Stomach (tissue), 9 donors: Measurements from ENCODE around the gene MAP3K2. TPM values are rescaled to one million over a fixed set of nuclear protein-coding genes. Genes with fewer than 3 reads are reported as not detected.

Experiments
- DNase-seq, 2 donors: peaks; one replicate each; pipeline versions ENCODE4 v3.0.0 to v3.0.0-alpha.2; 2013 to 2019
- H3K27ac ChIP-seq, 5 donors: fragments of 200-600 bp in 4 of 5; sonication (generic) in 4 of 5; one replicate each; pipeline ENCODE4 v1.5.1; 2013 to 2019; ENCODE audit warnings: mild to moderate bottlenecking in 1 of 5, moderate library complexity in 1 of 5
- H3K27me3 ChIP-seq, 3 donors: fragments of 200-600 bp; sonication (generic); one replicate each; pipeline ENCODE4 v1.5.1; 2017 to 2019; ENCODE audit warnings: mixed run types in 1 of 3
- H3K36me3 ChIP-seq, 4 donors: fragments of 200-600 bp; sonication (generic); 1 replicate in 3 of 4; 2 replicates in 1 of 4; pipeline ENCODE4 v1.5.1; 2016 to 2019
- H3K4me1 ChIP-seq, 4 donors: fragments of 200-600 bp; sonication (generic); one replicate each; pipeline ENCODE4 v1.5.1; 2016 to 2019
- H3K4me3 ChIP-seq, 4 donors: fragments of 200-600 bp; sonication (generic) in 3 of 4; one replicate each; pipeline ENCODE4 v1.5.1; 2016 to 2019; ENCODE audit warnings: mild to moderate bottlenecking in 1 of 4
- H3K9me3 ChIP-seq, 4 donors: fragments of 200-600 bp; sonication (generic); one replicate each; pipeline ENCODE4 v1.5.1; 2016 to 2019
- CTCF ChIP-seq, 7 experiments: fragments of 450-650 bp in 4 of 7; fragments of 200-600 bp in 3 of 7; sonication (generic) in 3 of 7; IDR thresholded peaks; one replicate each; pipeline ENCODE4 v1.5.1; 2016 to 2019; ENCODE audit warnings: antibody characterized with exemption in 7 of 7, control low read depth in 2 of 7, mild to moderate bottlenecking in 1 of 7
- EP300 ChIP-seq: sonication (generic); formaldehyde crosslinking; IDR thresholded peaks from one replicate; pipeline ENCODE4 v1.6.1; 2017; ENCODE audit warnings: antibody characterized with exemption
- POLR2A ChIP-seq, 4 donors: fragments of 450-650 bp; IDR thresholded peaks; one replicate each; pipeline ENCODE4 v1.6.1; 2016; ENCODE audit warnings: antibody characterized with exemption in 4 of 4, control low read depth in 2 of 4, mild to moderate bottlenecking in 1 of 4, moderate library complexity in 1 of 4
- POLR2AphosphoS5 ChIP-seq, 3 donors: sonication (generic); formaldehyde crosslinking; IDR thresholded peaks; one replicate each; pipeline ENCODE4 v1.6.1; 2016; ENCODE audit warnings: antibody characterized with exemption in 3 of 3
- WGBS, 5 donors: extraction: QIAGEN DNeasy Blood & Tissue Kit in 3 of 5; methylation state at CpG; one replicate each; pipeline versions ENCODE4 v1.1.5 to v1.1.7; 2013 to 2018; 5-methylcytosine and 5-hydroxymethylcytosine counted together
- intact Hi-C: fragments of 100-400 bp; cut with DNase I; formaldehyde crosslinking; loops from one replicate; pipeline ENCODE4 v1.15.1; 2023; ENCODE audit warnings: low total_unique reads
- polyA plus RNA-seq, 3 donors: library from polyadenylated mRNA; stranded (reverse); fragments of 200-250 nt; gene quantifications; one replicate each; pipeline ENCODE4 v1.2.3, GENCODE V29; 2013
- total RNA-seq, 5 donors: library from RNA; depleted of rRNA; stranded (reverse); fragments of >200 nt; gene quantifications; one replicate each; pipeline versions ENCODE4 v1.1.0 to v1.2.3, GENCODE V29; 2014 to 2016
- donor health status: healthy with polysubstance abuse.
- donor health status: Bipolar disorder and iron deficiency.
- donor health status: healthy.

MAP3K2 gene
- total and polyA plus RNA-seq, 8 donors, result 3.8 to 141 (median 55.6) TPM

GRCh38 chr2:127422559-127423477 lies 35.0 kb upstream of the MAP3K2 start:
- H3K27ac ChIP-seq, result peak overlapping the region in 1 of 5 donors; percentile 61
- no peaks in the 10 kb centered on the region for H3K36me3 ChIP-seq
- peaks cover 0 to 43% (median 17%) of the 10 kb centered on the region in 3 donors for H3K27me3 ChIP-seq
- 4 to 13% (median 8%) methylated on average over 18 to 73 of the region's 73 CpGs for WGBS, 5 donors
- intact Hi-C loops, result no loop called here
- H3K9me3 ChIP-seq, result no peaks in the 10 kb centered on the region
- DNase-seq, result peak; percentile 42 to 83
- TF ChIP-seq CTCF (IDR thresholded peaks at IDR 0.05), result no peak
- TF ChIP-seq POLR2AphosphoS5 (IDR thresholded peaks at IDR 0.05), result no peak
- no peak for TF ChIP-seq POLR2A (IDR thresholded peaks at IDR 0.05)
- TF ChIP-seq EP300, result no peak
- peak overlapping the region; percentile 34 to 56 (median 38) for H3K4me3 ChIP-seq
- H3K4me1 ChIP-seq, result peaks cover 15 to 22% (median 20%) of the 10 kb centered on the region in 4 donors

- peak in 1 of 2 donors; percentile 22 for DNase-seq
- WGBS, 5 donors, result 72 to 73% (median 72%) methylated on average over 14 to 16 of the region's 16 CpGs
- Histone ChIP-seq H3K36me3 (no peaks in the 10 kb centered on the region), H3K9me3 (no peaks in the 10 kb centered on the region), H3K27me3 (peaks cover 0 to 48% (median 17%) of the 10 kb centered on the region in 3 donors), H3K4me3 (peak overlapping the region in 2 of 4 donors; percentile 34 to 56), H3K27ac (no peak overlapping the region), H3K4me1 (peaks cover 15 to 22% (median 20%) of the 10 kb centered on the region in 4 donors)
- intact Hi-C loops, result no loop called here
- no peak for TF ChIP-seq POLR2AphosphoS5 (IDR thresholded peaks at IDR 0.05)
- no peak for TF ChIP-seq EP300
- no peak for TF ChIP-seq POLR2A (IDR thresholded peaks at IDR 0.05)
- TF ChIP-seq CTCF (IDR thresholded peaks at IDR 0.05), result no peak
These were observed 34.2 kb upstream of the MAP3K2 start for GRCh38 chr2:127421871-127422558.

GRCh38 chr2:127421116-127421800 lies 33.5 kb upstream of the MAP3K2 start:
- H3K36me3 ChIP-seq, result no peaks in the 10 kb centered on the region
- no peaks in the 10 kb centered on the region for H3K9me3 ChIP-seq
- no peak overlapping the region for H3K4me3 ChIP-seq
- intact Hi-C loops, result no loop called here
- TF ChIP-seq POLR2A (IDR thresholded peaks at IDR 0.05), result no peak
- no peak for TF ChIP-seq EP300
- no peak for TF ChIP-seq POLR2AphosphoS5 (IDR thresholded peaks at IDR 0.05)
- TF ChIP-seq CTCF (IDR thresholded peaks at IDR 0.05), result no peak
- peak in 1 of 2 donors; percentile 21 for DNase-seq
- peaks cover 0 to 51% (median 17%) of the 10 kb centered on the region in 3 donors for H3K27me3 ChIP-seq
- peaks cover 21 to 29% (median 27%) of the 10 kb centered on the region in 4 donors for H3K4me1 ChIP-seq
- WGBS, 5 donors, result 84 to 93% (median 89%) methylated on average over 15 of the region's 15 CpGs
- no peak overlapping the region for H3K27ac ChIP-seq
